ENCODE results near the gene C9orf43.

- TF ChIP-seq POLR2AphosphoS5 (IDR thresholded peaks at IDR 0.05) (no peak), EP300 (IDR thresholded peaks at IDR 0.05) (no peak), POLR2A (IDR thresholded peaks at IDR 0.05) (no peak)
- TF ChIP-seq, protein P1, sequence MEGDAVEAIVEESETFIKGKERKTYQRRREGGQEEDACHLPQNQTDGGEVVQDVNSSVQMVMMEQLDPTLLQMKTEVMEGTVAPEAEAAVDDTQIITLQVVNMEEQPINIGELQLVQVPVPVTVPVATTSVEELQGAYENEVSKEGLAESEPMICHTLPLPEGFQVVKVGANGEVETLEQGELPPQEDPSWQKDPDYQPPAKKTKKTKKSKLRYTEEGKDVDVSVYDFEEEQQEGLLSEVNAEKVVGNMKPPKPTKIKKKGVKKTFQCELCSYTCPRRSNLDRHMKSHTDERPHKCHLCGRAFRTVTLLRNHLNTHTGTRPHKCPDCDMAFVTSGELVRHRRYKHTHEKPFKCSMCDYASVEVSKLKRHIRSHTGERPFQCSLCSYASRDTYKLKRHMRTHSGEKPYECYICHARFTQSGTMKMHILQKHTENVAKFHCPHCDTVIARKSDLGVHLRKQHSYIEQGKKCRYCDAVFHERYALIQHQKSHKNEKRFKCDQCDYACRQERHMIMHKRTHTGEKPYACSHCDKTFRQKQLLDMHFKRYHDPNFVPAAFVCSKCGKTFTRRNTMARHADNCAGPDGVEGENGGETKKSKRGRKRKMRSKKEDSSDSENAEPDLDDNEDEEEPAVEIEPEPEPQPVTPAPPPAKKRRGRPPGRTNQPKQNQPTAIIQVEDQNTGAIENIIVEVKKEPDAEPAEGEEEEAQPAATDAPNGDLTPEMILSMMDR (IDR thresholded peaks at IDR 0.05), result no peak
Observed at GRCh38 chr9:113477058-113477457, 66.5 kb downstream of the C9orf43 start.

Data from gastroesophageal sphincter (tissue), 3 donors.